Bronchial epithelial cell (primary cell): Measurements from ENCODE around the gene CHN1. TPM values are rescaled to one million over a fixed set of nuclear protein-coding genes. Genes with fewer than 3 reads are reported as not detected.

Experiments used
- DNase-seq: peaks from one replicate; pipeline ENCODE4 v3.0.0-alpha.2; 2010; ENCODE audit warnings: low read depth
- FAIRE-seq: peaks from 2 replicates; lab custom pipeline; 2011; peaks lifted over from hg19 to GRCh38; lab: Jason Lieb, UNC
- H3K27me3 ChIP-seq: 2 replicates; pipeline ENCODE4 v1.5.1; 2011; ENCODE audit warnings: low read length; ENCODE audit not compliant: control insufficient read depth, insufficient read depth
- H3K36me3 ChIP-seq: 2 replicates; pipeline ENCODE4 v1.5.1; 2011; ENCODE audit warnings: low read length; ENCODE audit not compliant: control insufficient read depth, insufficient read depth
- H3K4me3 ChIP-seq: 2 replicates; pipeline ENCODE4 v1.5.1; 2011; ENCODE audit warnings: mild to moderate bottlenecking, low read depth, low read length, control low read depth
- CTCF ChIP-seq: IDR thresholded peaks from 2 replicates; pipeline ENCODE4 v1.5.1; 2011; ENCODE audit warnings: mild to moderate bottlenecking, moderate library complexity, low read length, control low read depth, inconsistent platforms; ENCODE audit not compliant: insufficient read depth, severe bottlenecking
- total RNA-seq: library from RNA; depleted of rRNA; stranded (reverse); fragments of >200 nt; gene quantifications from 2 replicates; pipeline ENCODE4 v1.2.1, GENCODE V29; 2014

Gene CHN1
- total RNA-seq, 1 donor from 2014 or later: 2.6 TPM

- TF ChIP-seq CTCF: no peak
- Histone ChIP-seq H3K36me3 (no peaks in the 10 kb centered on the region), H3K4me3 (no peak overlapping the region), H3K27me3 (no peaks in the 10 kb centered on the region)
- DNase-seq (no peak), FAIRE-seq (no peak)
Observed at GRCh38 chr2:174924061-174924693, 81.0 kb downstream of the CHN1 start.

- TF ChIP-seq CTCF: no peak
- Histone ChIP-seq H3K27me3 (no peaks in the 10 kb centered on the region), H3K4me3 (no peak overlapping the region), H3K36me3 (no peaks in the 10 kb centered on the region)
- no peak for DNase-seq
- no peak for FAIRE-seq
Observed at GRCh38 chr2:174919947-174920595, 85.1 kb downstream of the CHN1 start.

GRCh38 chr2:174918886-174919526 is 86.2 kb downstream of the CHN1 start:
- Histone ChIP-seq H3K36me3 (no peaks in the 10 kb centered on the region), H3K27me3 (no peaks in the 10 kb centered on the region), H3K4me3 (no peak overlapping the region)
- no peak for DNase-seq
- no peak for FAIRE-seq
- no peak for TF ChIP-seq CTCF

- FAIRE-seq: no peak
Observed at GRCh38 chr2:174916270-174916930, 88.8 kb downstream of the CHN1 start.

More at GRCh38 chr2:174916270-174916930, 88.8 kb downstream of the CHN1 start:
- TF ChIP-seq CTCF: no peak
- Histone ChIP-seq H3K4me3 (no peak overlapping the region), H3K27me3 (no peaks in the 10 kb centered on the region), H3K36me3 (no peaks in the 10 kb centered on the region)
- no peak for DNase-seq
